ENCODE data around the gene EPAS1.
A peak's percentile ranks its signal among the peaks of the same experiment; 100 is the strongest.

EPAS1 gene

DNA sequence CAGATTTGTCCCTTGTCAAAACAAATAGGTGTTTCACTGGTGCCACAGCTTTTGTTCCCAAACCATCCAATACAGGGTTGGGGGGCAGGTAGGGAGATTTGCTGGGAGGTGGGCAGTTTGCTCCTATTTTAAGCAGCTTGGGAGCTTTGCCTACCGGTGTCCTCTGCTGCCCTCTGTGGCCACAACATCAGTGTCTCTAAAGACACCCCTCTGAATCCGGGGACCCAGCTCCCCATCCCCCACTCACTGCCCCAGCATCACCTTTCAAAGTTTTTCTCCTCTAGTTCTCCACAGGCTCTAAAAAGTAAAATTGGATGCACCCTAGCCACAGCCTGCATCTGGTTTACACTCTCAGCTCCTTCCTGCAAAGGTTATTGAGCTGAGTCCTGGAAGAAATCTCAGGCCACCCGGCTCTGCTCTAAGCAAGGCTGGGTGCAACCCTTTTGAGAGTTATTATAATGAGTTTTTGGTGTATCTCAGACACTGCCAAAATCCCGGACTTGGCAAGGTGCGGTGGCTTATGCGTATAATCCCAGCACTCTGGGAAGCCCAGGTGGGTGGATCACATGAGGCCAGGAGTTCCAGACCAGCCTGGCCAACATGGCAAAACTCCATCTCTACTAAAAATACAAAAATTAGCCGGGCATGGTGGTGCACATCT, 2.9 kb upstream of the EPAS1 start:
- Mint-ChIP-seq H3K9me3 (peaks cover 2% of the 10 kb centered on the region), H3K27ac (no peak overlapping the region), H3K36me3 (ENCODE audit: low read depth) (no peaks in the 10 kb centered on the region), H3K4me1 (peaks cover 17% of the 10 kb centered on the region), H3K27me3 (ENCODE audit: low read depth) (peaks cover 72% of the 10 kb centered on the region), H3K4me3 (peak overlapping the region; percentile 17 to 37 (median 31))
- TF ChIP-seq, protein P1, sequence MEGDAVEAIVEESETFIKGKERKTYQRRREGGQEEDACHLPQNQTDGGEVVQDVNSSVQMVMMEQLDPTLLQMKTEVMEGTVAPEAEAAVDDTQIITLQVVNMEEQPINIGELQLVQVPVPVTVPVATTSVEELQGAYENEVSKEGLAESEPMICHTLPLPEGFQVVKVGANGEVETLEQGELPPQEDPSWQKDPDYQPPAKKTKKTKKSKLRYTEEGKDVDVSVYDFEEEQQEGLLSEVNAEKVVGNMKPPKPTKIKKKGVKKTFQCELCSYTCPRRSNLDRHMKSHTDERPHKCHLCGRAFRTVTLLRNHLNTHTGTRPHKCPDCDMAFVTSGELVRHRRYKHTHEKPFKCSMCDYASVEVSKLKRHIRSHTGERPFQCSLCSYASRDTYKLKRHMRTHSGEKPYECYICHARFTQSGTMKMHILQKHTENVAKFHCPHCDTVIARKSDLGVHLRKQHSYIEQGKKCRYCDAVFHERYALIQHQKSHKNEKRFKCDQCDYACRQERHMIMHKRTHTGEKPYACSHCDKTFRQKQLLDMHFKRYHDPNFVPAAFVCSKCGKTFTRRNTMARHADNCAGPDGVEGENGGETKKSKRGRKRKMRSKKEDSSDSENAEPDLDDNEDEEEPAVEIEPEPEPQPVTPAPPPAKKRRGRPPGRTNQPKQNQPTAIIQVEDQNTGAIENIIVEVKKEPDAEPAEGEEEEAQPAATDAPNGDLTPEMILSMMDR (IDR thresholded peaks at IDR 0.05; ENCODE audit: unreplicated experiment in 3 of 3), result peak in 1 of 3 experiments; percentile 25

DNA sequence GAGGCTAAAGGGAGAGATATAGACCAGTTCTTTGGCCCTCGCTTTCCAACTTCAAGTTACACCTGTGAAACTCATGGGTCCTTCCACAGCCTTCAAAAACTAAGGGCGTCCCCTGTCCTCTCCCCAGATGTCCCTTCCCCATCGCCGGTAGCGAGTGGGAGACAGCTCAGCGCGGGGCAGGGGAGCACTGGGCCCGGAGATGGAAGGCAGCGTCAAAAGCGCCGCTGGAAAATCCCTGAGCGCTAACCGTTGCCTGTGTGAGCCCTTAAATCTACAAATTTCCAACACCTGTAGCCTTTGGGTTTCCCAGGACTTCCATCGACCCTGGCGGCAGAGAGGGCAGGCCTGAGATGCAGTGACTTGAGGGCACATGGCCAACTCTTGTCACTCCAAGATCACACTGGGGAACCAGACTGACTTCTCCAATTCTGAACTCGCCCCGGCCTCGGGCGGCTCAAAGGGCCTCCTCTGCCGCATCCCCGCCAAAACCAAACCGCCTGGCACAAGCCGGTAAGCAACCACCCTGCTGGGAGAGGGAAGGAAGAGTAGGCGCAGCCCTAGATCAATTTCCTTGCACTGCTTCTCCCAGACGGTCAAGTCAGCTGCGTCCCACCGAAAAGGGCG, 879 bp upstream of the EPAS1 start:
- H3K27me3 Mint-ChIP-seq (ENCODE audit: low read depth), result peaks cover 87% of the 10 kb centered on the region
- H3K36me3 Mint-ChIP-seq (ENCODE audit: low read depth), result no peaks in the 10 kb centered on the region
- H3K4me3 Mint-ChIP-seq, result peak overlapping the region; percentile 70 to 80 (median 72)
- H3K27ac Mint-ChIP-seq, result no peak overlapping the region
- TF ChIP-seq, protein P1 (IDR thresholded peaks at IDR 0.05; ENCODE audit: unreplicated experiment in 3 of 3), result no peak
- peaks cover 27% of the 10 kb centered on the region for H3K4me1 Mint-ChIP-seq
- H3K9me3 Mint-ChIP-seq, result peaks cover 2% of the 10 kb centered on the region

DNA sequence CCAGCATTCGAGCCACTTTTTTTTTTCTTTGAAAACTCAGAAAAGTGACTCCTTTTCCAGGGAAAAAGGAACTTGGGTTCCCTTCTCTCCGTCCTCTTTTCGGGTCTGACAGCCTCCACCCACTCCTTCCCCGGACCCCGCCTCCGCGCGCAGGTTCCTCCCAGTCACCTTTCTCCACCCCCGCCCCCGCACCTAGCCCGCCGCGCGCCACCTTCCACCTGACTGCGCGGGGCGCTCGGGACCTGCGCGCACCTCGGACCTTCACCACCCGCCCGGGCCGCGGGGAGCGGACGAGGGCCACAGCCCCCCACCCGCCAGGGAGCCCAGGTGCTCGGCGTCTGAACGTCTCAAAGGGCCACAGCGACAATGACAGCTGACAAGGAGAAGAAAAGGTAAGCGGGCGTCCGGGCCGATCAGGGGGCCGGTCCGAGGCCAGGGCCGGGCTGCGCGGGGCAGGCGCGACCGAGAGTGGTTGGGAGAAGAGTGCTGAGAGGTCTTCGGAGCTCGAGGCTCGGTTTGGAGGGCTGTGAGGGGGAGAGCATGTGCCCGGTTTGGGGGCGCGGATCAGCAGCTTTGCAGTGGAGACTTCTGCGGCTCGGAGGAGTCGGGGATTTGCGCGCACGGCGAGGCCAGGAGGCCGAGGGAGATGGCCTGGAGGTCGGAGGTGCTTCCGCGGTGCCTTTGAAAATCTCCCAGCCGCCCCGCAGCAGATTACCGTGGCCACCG, 502 bp downstream of the EPAS1 start:
- H3K4me1 Mint-ChIP-seq, result peaks cover 27% of the 10 kb centered on the region

DNA sequence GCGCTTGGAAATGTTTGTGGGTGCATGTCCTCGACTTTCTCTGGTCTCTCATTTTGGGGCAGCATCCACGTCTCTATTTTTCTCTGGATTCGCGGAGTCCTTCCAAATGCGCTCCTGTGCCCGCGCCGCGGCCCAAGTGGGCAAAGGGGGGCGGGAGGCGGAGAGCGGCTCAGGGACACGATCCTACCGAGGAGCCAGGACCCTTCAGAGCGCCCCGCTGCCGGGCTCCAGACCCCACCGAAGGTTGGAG, 990 bp downstream of the EPAS1 start:
- H3K36me3 Mint-ChIP-seq (ENCODE audit: low read depth), result no peaks in the 10 kb centered on the region
- peaks cover 94% of the 10 kb centered on the region for H3K27me3 Mint-ChIP-seq (ENCODE audit: low read depth)
- H3K9me3 Mint-ChIP-seq, result peaks cover 2% of the 10 kb centered on the region
- TF ChIP-seq, protein P1 (IDR thresholded peaks at IDR 0.05; ENCODE audit: unreplicated experiment in 3 of 3), result no peak
- peaks cover 27% of the 10 kb centered on the region for H3K4me1 Mint-ChIP-seq
- H3K4me3 Mint-ChIP-seq, result peak overlapping the region; percentile 83 to 89 (median 85)
- H3K27ac Mint-ChIP-seq, result no peak overlapping the region

More for the DNA sequence above, 502 bp downstream of the EPAS1 start:
- peaks cover 2% of the 10 kb centered on the region for H3K9me3 Mint-ChIP-seq
- peak overlapping the region; percentile 83 to 89 (median 85) for H3K4me3 Mint-ChIP-seq
- peaks cover 92% of the 10 kb centered on the region for H3K27me3 Mint-ChIP-seq (ENCODE audit: low read depth)
- H3K27ac Mint-ChIP-seq, result no peak overlapping the region
- no peaks in the 10 kb centered on the region for H3K36me3 Mint-ChIP-seq (ENCODE audit: low read depth)
- TF ChIP-seq, protein P1 (IDR thresholded peaks at IDR 0.05; ENCODE audit: unreplicated experiment in 3 of 3), result no peak

DNA sequence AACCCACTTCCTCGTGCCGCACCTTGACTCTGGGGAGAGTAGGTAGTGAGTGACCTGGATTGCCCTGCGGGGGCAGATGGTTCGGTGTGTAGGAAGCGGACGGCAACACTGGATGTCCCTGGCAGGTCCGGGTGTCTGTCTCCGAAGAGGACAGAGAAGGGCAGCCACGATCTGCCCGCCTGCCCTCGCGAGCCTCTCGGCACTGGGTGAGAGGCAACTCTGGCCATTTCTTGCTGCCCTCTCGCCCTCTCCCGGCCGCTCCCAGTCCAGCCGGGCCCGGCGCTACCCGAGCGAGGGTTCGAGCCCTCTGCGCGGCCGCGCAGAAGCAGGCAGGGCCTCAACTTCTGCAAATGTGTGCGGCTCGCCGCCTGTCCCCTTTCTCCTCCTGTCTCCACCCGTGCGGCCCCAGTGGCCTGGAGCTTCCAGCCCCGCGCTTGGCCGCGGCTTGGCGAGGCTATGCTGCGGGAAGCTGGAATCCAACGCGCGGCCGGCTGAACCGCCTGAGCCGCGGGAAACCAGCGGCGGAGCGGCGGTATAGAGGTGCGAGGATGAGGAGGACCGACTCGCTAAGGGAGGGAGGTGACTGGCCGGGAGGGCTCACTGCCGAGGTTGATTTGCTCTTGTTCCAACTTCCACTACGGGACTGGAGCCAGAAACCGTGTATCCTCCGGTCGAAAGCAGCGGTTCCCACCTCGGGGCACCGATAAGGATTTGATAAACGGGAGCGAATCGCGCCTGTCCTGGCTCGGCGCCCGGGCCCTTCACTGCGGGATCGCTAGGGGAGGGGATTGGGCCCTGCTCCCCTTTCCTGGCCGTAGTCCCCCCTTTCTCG, 1.5 kb downstream of the EPAS1 start:
- Mint-ChIP-seq H3K27ac (peak overlapping the region in 1 of 3 experiments; percentile 9), H3K9me3 (peaks cover 2% of the 10 kb centered on the region), H3K36me3 (ENCODE audit: low read depth) (no peaks in the 10 kb centered on the region), H3K4me1 (peaks cover 27% of the 10 kb centered on the region), H3K27me3 (ENCODE audit: low read depth) (peaks cover 94% of the 10 kb centered on the region), H3K4me3 (peak overlapping the region; percentile 83 to 89 (median 85))
- TF ChIP-seq, protein P1 (IDR thresholded peaks at IDR 0.05; ENCODE audit: unreplicated experiment in 3 of 3), result no peak
